Keratinocyte (primary cell): ENCODE data around the gene AGAP1.

ENCODE experiments used
- CTCF ChIP-seq, 3 experiments: IDR thresholded peaks in 1 of 3; conservative IDR thresholded peaks in 1 of 3; optimal IDR thresholded peaks in 1 of 3; 2 replicates in 2 of 3; 3 replicates in 1 of 3; pipeline versions ENCODE3 to v1.5.1; 2011; ENCODE audit warnings: low read length in 3 of 3, mild to moderate bottlenecking in 3 of 3, moderate library complexity in 2 of 3, control low read depth in 1 of 3, inconsistent platforms in 1 of 3; ENCODE audit not compliant: insufficient read depth in 2 of 3; ENCODE audit errors: extremely low read depth in 1 of 3
- EZH2 ChIP-seq: IDR thresholded peaks from one replicate; pipeline ENCODE4 v1.6.1; 2012; ENCODE audit warnings: inconsistent platforms, mild to moderate bottlenecking, low read length, moderate library complexity

DNA sequence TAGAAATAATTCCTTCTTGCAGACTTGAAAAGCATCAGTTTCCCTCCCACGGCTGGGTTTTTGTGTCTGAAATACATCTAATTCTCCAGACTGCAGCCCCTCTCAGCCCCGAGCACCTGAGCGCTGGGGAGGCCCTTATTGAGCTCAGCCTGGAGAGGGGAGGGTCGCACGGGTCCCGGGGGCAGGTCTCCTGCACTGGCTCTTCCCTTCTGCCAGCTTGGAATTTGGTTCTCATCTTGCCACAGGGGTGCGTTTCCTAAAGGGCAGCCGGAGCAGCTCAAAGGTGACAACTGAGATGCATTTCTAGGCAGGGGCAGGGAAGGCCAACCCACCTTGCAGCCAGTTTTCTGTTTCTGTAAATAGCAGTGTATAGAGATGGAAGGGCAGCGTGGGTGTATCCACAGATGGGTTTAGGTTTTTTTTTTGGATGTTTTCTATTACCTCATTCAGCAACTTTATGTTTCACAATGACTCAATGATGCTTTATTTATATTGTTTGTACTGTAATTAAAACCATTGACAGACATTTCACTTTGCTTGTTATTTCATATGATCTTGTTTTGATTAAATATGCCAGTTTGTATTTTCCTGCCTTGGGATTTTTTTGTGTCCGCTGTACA is 637.3 kb downstream of the AGAP1 start:
- TF ChIP-seq CTCF (optimal IDR thresholded peaks at IDR 0.05 in 1 of 3, IDR thresholded peaks at IDR 0.05 in 1 of 3, conservative IDR thresholded peaks at IDR 0.05 in 1 of 3; ENCODE audit: extremely low read depth in 1 of 3, insufficient read depth in 2 of 3, low read length in 3 of 3) (no peak), EZH2 (no peak)
